NCI-H524 treated with DMSO at 0.1 percent for 48 hours (cell line): ENCODE measurements around the gene ANKS1A.

Source experiments
- DNase-seq: peaks from one replicate; lab custom pipeline; 2025; lab: John Stamatoyannopoulos, UW

Gene ANKS1A

DNA sequence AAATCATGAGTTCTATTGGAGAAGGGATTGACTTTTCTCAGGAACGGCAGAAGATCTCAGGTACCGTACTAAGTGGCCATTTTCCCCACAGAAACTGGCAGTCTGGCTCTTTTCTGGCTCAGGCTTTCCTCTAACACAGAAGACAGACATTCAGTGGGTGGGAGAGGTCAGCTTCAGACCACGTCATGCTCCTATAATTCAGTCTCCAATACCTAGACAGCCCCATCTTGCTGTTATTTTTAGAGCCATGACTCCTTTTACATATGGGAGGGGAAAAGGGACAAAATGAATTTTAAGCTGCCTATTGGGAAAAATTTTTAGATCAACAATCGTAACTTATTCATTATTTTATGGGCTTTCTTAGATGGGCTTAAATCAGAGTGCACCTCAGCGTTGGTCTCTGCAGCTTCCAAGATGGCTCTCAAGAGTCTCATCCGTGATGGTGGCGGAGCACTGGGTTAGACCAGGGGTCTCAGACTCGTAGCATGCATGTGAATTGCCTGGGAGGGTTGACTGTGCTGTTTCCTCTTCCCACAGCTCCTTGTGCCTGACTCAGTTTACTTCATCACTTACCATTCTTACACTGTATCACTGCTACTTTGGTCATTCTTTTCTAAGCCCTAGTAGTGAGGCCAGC, 165.2 kb downstream of the ANKS1A start:
- no peak for DNase-seq

GRCh38 chr6:35054743-35055130, 165.7 kb downstream of the ANKS1A start:
- DNase-seq: no peak

GRCh38 chr6:35055891-35056290, 166.8 kb downstream of the ANKS1A start:
- DNase-seq: no peak

DNA sequence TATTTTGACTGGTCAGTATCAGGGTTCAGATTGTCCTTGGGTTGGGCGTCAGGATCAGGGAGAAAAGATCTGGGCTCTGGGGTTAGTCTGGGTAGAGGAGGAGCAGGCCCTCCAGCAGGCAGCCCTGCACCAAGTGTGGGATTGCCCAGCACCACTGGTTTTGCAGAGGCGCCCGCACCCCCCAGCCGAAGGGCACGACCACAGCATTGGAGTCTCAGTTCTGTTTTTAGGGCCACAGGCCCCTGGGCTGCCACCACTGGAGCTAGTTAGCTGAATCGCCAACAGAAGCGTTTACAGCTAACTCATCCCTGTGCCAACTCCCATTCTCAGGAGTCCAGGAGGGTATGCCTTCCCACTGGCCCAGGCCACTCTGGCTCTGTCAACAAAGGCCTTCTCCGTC, 167.9 kb downstream of the ANKS1A start:
- no peak for DNase-seq

- DNase-seq: peak; percentile 47
These were observed 168.6 kb downstream of the ANKS1A start for GRCh38 chr6:35057449-35058357.

DNA sequence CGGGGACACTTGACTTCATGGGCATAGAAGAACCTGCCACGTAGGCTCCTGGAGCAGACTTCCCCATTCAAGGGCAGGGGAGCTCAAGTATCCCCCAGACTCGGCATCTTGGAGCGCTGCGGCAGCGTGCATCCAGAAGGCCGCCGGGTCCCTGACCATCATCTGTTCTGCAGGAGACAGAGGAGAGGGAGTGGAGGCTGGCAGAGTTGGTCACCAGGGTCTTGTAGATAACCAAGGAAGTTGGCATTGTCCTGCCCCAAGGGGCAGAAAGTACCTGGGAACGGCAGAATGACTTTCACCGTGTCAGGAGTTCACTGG, 169.3 kb downstream of the ANKS1A start:
- no peak for DNase-seq

DNA sequence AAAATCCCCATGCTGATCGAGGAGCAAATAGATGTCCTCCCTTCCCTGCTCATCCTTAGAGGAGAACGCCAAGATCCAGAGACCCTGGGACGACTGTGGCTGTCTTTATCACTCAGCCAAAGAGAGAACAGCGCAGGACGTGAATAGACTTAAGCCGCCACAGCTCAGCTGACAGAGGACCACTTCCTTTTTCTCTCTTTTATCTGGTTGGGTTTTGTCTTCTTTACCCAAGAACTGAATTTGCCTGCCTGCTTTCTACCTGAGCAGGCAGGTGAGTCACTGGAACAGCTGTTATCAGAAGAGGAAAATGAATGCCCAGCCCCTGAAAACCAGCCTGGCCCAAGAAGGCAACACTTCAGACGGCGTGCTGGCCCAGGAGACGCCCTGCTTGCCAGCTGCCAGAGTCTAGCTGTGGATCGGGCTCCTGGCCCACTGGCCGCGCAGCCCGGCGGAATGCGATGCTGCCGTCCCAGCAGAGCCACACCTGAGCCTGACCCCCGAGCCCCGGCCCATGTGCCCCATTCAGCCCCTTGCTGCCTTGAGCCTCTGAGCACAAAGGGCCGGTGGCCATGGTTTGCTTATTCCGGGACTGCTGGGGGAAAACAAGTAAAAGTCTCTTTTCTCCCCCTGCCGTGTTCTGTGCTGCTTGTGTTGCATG, 169.9 kb downstream of the ANKS1A start:
- no peak for DNase-seq

- DNase-seq: no peak
These were observed 170.7 kb downstream of the ANKS1A start for GRCh38 chr6:35059596-35060345.

- no peak for DNase-seq
These were observed 172.1 kb downstream of the ANKS1A start for GRCh38 chr6:35061102-35061615.

DNA sequence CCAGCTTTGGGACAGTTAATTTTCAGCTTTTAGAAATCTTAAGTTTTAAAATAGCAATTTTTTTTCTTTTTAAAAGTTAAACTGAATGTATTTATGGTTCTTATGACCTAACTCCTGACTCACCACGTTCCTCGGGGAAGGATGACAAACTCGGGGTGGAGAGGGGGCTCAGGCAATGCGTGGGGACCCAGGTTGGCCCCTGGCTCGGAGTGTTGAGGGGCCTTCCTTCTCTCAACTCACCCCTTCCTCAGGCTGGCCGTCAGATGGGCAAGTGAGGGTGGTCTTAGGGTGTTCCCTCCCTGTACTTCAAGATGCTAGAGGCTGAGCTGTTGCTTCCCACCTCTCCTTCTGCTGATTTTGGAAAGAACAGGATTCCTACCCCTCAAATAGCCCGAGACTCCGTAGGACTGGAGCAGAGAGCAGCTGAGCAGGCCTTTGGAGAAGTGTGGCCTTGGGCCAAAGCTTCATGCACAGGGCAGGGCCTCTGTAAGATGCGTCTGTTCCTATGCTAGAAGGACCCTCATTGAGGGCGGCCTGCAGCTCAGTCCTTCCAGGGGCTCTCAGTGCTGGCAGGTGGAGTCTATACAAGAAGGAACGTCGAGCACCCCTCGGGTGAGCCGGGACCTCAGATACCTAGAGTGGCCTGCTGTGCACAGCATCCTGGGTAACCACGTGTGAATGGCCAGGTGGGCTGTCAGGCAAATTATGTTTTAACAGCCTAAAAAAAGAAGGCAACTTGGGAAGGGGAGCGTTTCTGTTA, 172.8 kb downstream of the ANKS1A start:
- DNase-seq: no peak

DNA sequence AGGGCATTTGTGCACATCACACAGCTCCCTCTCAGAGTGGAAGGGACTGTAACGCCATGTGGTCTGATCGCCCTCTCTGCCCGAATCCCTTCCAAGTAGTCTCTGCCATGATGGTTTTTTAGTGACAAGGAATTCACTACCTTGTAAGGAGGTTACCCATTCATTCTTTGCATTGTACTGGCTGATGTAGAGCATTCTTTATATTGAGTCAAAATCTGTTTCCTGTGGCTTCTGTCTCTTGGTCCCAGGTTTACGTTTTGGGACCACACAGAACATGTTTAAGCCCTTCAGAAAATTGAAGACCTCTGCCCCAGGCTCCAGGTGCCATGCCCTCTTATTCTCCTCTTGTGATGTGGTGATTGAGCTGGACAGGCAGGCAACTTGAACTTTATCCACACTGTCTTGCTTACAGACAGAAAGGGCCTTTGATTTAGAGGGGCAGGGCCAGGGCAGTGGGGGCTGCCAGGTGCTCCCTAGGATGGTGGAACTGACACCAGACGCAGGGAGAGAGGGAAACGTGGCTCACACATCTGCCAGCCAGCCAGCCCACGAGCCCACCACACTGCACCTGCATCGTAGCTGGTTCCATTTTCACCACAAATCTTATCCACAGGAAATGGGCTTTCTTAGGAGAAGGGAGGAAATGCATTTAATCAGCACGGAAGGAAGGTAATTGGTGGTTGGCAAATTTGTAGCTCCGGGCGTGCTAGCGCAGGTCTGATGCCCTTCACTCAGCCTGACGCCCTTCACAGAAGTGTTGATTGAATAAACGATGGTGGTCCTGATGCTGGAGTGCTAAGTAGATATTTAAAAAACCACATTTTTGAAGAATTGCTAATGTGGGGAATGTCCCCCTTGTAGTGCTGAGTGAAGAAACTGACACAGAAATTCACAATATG, 173.9 kb downstream of the ANKS1A start:
- DNase-seq: no peak

GRCh38 chr6:35063701-35064280, 174.7 kb downstream of the ANKS1A start:
- DNase-seq: no peak

DNA sequence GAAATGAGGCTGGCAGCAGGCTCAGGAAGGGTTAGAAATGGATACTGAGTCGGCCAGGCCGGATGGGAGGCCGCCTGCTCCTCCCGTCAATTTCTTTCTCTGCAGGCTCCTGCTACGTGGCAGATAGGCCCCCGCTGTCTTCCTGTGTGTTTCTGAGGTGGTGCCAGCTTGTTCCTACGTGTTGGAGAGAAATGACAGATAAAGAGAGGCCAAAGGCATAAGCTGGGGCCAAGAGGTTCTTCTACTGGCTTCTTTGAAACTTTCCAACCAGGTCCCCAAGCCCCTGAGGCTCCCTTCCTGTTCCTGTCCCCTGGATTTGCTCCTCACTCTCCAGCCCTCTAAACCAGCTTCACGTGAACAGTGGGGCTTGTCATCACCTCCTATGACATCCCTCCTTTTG, 175.2 kb downstream of the ANKS1A start:
- no peak for DNase-seq

- DNase-seq: no peak
These were observed 175.8 kb downstream of the ANKS1A start for GRCh38 chr6:35064757-35065440.

- DNase-seq: no peak
These were observed 176.4 kb downstream of the ANKS1A start for GRCh38 chr6:35065441-35065800.

- no peak for DNase-seq
These were observed 176.8 kb downstream of the ANKS1A start for GRCh38 chr6:35065870-35066269.

DNA sequence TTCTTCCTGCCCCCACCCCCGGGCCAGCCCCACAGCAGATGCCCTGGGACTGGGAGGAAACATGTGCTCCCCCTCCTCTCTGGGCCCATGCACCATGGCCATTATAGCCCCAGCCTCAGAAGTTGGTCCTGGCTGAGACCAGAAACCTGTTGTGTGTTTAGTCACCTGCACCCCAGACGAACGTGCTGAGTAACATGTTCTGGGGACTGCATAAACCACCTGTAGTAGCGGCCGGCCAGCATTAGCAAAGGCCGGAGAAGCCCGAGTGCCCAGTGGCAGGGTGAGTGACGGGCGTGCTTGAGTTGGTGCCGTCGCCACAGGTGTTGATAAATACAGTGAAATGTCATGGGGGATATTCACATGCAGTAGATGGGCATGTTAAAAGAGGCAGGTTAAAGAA, 178.2 kb downstream of the ANKS1A start:
- DNase-seq: no peak

DNA sequence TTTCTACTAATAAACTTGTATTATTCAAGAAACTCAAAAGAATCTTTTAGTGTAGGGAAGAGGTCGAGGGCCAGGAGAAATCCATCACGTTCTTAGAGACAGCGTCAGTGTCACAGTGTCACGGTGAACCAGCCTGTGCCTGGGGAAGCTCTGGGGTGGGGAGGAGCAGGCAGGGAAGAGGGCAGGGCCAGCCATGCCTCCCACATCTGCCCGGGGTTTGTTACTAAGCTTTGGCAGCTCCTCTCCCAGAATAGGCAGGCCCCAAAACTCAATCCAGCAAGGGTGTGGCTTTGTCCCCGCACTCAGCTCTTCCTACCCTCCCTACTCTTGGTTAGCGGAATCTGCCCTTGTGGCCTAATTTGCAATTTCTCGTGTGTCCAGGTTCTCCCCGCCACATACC, 179.2 kb downstream of the ANKS1A start:
- no peak for DNase-seq

DNA sequence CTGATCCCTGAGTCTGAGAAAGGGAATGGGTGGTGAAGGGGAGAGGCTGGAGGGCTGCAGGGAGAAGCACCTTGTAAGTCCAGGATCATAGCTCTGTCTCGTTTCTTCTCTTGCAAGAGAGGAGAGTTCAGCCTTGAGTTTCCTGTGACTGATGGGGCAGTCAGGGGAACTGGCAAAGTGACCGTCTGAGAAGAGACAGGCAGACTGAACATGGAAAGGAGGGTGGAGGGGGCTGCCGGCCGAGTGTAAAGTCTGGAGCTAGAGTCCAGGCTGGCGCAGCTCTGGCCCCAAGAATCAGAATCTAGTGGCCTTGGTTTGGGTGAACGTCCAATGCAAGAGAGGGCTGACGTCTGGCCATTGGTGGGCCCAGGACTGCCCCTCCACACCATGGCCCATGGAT, 179.6 kb downstream of the ANKS1A start:
- no peak for DNase-seq

DNA sequence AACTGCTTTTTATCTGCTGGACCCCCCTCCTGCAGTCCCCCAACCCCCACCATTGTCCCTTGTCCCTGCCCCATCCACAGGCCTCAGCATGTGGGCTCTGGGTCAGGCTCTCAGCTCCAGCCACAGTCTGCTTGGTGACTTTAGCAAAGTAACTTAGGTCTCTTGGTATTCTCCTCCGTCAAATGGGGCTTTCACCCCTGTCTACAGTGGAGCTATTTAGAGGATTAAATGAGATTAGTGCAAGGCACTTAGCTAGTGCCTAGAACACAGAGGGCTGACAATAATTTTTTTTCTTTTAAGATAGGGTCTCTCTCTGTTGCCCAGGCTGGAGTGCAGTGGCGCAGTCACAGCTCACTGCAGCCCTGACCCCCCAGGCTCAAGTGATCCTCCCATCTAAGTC, 180.2 kb downstream of the ANKS1A start:
- no peak for DNase-seq
